Activated naive CD4-positive, alpha-beta T cell treated with anti-CD3 and anti-CD28 coated beads, Interleukin-2, amount 10 ng/mL, durations not matched to agents 5 hours and 36 hours (primary cell): ENCODE data around the gene LRRC14B. TPM values are rescaled to one million over a fixed set of nuclear protein-coding genes. Genes with fewer than 3 reads are reported as not detected.

Experiments used
- total RNA-seq, 2 experiments: library from RNA; stranded (reverse); gene quantifications; one replicate each; pipeline ENCODE4 v1.2.3, GENCODE V29; 2021

The LRRC14B gene
- total RNA-seq, result not detected

GRCh38 chr5:191036-191948 is at the start of gene LRRC14B:
Gene LRRC14B, plus strand, starts transcription at chr5:191495. Its CDS starts 44 bp downstream, at chr5:191539.

GRCh38 chr5:217494-218456 is 26.5 kb downstream of the LRRC14B start, which contains the start of the genes CCDC127 and SDHA:
Gene CCDC127, minus strand, starts transcription at chr5:218153. Its CDS starts 1,304 bp downstream, at chr5:216849.
Gene SDHA, plus strand, starts transcription at chr5:218320. Its CDS starts 36 bp downstream, at chr5:218356.

Other genes with a start within 250 kb of the LRRC14B start
- gene PLEKHG4B, start 99.3 kb upstream of the LRRC14B start, total RNA-seq, result not detected
- gene CCDC127, start 26.7 kb downstream of the LRRC14B start, total RNA-seq, result 1 to 10 TPM; 4.9 to 6.4 TPM
- 100 to 1,000 TPM; 128 to 135 TPM for gene SDHA, start 26.8 kb downstream of the LRRC14B start, total RNA-seq
- gene PDCD6, start 80.2 kb downstream of the LRRC14B start, total RNA-seq, result 10 to 100 TPM; 89.7 to 96.4 TPM
- 10 to 100 TPM; 10.2 to 11.1 TPM for gene AHRR, start 130.2 kb downstream of the LRRC14B start, total RNA-seq